Activated CD4-positive, alpha-beta memory T cell treated with anti-CD3 and anti-CD28 coated beads, Interleukin-2, amount 10 ng/mL, durations not matched to agents 7 days and 5 days (primary cell): ENCODE results near the gene ZNF750. TPM values are rescaled to one million over a fixed set of nuclear protein-coding genes. Genes with fewer than 3 reads are reported as not detected.

Experiments used
- total RNA-seq, 2 experiments: library from RNA; stranded (reverse); gene quantifications; one replicate each; pipeline ENCODE4 v1.2.3, GENCODE V29; 2021

Gene ZNF750
- total RNA-seq, 2 experiments from 2014 or later: not detected

Other genes with a start within 250 kb of the ZNF750 start
- 10 to 100 TPM; 41.0 to 42.9 TPM for gene WDR45B, start 191.6 kb downstream of the ZNF750 start, total RNA-seq
- gene RAB40B, start 141.3 kb downstream of the ZNF750 start, total RNA-seq: 1 to 10 TPM; 1.4 to 2.0 TPM
- gene FN3KRP, start 123.3 kb downstream of the ZNF750 start, total RNA-seq: 10 to 100 TPM; 30.4 to 32.1 TPM
- 1 to 10 TPM; 2.4 to 3.7 TPM for gene FN3K, start 104.4 kb downstream of the ZNF750 start, total RNA-seq
- 100 to 1,000 TPM; 133 to 135 TPM for gene TBCD, start 88.0 kb downstream of the ZNF750 start, total RNA-seq
- gene METRNL, start 239.6 kb upstream of the ZNF750 start, total RNA-seq: 10 to 100 TPM; 27.3 to 28.1 TPM